ENCODE data around the gene WNK4.
"Not testable (repeated sequence)": the region's sequence is repeated elsewhere in the genome, so short reads cannot be mapped to it uniquely, and the experiment has no call there.

Gene WNK4

GRCh38 chr17:42779936-42780850, at the start of gene WNK4:
Gene WNK4 (plus strand): TSS chr17:42780610. CDS start chr17:42780699, 89 bp downstream.
- DNase-seq, result peak; percentile 43

DNA sequence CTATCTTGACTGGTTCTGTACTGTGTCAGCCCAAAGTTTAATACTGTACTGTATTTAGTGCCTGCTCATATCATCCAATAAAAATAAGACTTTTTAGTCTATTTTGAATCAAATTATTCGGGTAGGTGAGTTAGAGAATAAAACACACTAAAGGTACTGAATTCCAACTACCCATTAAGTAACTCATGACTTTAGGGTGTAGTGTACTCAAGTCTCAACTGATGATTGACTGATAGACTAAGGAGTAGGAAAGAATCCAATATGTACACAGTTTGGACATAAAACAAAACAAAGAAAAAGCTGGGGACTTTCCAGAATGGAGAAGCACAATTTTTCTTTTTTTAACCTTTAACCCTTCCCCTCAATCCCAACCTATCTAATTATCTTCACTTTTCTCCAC, 39.7 kb upstream of the WNK4 start:
- no peak for DNase-seq

GRCh38 chr17:42742916-42743315, 37.5 kb upstream of the WNK4 start:
- not testable (repeated sequence) for DNase-seq

DNA sequence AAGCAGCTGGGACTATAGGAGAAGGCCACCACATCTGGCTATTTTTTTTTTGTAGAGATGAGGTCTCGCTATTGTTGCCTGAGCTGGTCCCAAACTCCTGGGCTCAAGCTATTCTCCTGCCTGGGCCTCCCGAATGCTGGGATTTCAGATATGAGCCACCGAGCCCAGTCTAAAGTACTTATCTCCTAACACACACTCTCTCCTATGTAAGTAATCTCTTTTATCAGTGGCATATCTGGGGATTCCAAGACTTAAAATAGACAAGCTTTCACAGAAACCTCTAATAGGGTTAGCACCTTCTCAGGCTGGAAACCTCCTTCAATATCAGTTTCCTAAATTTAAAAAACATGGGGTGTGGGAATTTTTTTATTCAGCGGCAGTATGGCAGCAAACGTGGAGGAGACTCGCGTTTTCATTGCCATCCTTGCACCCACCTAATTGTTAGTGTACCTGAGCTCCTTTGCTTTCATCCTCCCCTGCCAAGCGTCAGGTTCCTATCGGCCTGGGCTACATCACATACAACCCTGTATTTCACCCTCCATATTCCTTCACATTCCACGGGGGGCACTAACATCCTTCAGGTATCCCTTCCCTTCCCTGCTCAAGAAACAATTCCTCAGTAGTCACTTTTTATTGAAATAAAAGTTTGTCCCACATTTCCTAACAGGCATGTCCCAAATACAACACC, 36.7 kb upstream of the WNK4 start:
- peak; percentile 28 for DNase-seq

GRCh38 chr17:42744283-42744805, 36.1 kb upstream of the WNK4 start:
- DNase-seq, result peak; percentile 90

GRCh38 chr17:42744806-42745617, 35.4 kb upstream of the WNK4 start, which contains the start of gene EZH1:
Gene EZH1 (minus strand): TSS chr17:42745040. CDS start chr17:42728941, 16,099 bp downstream.
- peak; percentile 94 for DNase-seq

- DNase-seq, result no peak
Measured at GRCh38 chr17:42748202-42748907, 32.1 kb upstream of the WNK4 start.

DNA sequence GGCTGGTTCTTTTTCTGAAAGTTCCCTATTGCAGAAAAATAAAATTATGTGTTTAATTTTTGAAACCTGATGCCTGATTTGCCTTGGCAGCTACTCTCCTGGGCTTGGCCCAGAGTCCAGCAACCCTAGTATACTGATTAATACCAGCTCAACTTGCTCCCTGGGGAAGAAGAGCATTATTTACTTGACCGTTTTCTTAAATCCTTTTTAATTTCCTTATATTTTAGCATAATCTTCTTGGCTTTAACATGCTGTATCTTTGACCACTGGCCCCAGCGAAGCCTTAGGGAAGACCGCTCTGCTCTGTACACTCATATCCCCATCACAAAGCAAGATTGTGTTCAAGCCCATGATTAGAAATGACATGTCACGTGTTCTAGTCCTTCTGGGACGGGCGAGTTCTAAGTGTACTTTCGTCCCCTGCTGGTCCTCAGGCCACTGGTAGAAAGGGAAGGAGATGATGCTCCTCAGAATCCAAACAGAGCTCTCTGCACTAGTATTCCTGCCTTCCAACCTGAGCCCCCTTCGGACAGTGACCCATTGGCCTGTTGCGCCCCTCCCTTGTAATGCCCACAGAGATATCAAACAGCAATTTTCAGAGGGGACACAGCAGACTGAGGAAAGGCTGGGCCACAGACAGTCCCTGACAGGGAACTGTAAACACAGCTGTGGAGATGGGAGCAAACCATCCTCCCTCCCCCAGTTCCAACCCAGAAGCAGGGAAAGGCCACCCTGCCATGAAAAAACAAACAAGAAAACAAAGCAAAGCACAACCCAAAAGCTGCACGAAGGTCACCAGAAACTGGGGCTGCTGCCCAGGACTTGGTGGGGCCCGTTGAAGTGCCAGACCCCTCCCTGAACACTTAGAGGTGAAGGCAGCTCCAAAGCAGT, 31.3 kb upstream of the WNK4 start:
- DNase-seq, result peak; percentile 29

DNA sequence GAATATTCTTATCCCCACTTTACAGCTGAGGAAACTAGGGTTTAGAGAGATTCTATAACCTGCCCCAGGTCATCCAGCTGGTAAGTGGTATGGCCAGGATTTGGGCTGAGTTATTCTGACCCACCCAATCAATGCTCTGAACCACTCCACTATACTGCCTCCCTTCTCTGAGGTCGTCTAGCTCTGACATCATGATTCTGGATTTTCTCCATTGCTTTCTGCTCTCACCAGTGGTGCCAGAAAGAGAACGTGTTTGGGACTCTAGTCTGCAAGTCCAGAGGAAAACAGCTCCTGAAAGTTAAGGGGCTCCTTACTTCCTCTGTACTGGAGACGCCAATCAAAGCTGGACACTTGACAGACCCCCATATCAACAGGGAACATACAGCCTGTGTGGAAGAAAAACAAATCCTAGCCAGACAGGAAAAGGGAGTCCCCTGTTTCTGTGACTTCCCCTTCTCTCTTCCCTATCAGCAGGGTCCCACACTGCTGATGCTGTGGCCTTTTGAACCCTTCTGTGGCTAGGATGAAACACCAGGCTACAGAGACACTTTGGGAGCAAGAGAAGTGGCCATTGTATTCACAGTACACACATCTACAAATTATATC, 29.6 kb upstream of the WNK4 start:
- DNase-seq, result no peak

- DNase-seq, result no peak
Measured at GRCh38 chr17:42751628-42752027, 28.8 kb upstream of the WNK4 start.

DNA sequence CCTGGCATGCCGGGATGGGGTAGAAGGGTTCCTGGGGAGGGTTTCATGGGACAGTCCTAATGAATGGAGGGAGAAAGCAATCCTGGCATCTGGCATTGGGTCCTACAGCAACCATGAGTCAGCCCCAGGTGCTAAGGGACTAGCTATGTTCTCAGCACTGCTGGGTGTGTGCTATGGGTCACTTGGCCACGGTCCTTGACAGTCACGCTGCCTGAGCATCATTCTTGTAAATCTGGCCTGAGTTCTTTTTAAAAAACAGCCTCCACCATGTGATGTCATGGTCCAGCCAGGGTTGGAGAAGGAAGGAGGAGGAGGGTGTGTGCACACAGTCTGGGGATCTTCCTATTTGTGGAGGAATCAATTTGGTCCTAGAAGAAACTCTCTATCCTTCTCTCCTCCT, 25.6 kb upstream of the WNK4 start:
- DNase-seq, result no peak

DNA sequence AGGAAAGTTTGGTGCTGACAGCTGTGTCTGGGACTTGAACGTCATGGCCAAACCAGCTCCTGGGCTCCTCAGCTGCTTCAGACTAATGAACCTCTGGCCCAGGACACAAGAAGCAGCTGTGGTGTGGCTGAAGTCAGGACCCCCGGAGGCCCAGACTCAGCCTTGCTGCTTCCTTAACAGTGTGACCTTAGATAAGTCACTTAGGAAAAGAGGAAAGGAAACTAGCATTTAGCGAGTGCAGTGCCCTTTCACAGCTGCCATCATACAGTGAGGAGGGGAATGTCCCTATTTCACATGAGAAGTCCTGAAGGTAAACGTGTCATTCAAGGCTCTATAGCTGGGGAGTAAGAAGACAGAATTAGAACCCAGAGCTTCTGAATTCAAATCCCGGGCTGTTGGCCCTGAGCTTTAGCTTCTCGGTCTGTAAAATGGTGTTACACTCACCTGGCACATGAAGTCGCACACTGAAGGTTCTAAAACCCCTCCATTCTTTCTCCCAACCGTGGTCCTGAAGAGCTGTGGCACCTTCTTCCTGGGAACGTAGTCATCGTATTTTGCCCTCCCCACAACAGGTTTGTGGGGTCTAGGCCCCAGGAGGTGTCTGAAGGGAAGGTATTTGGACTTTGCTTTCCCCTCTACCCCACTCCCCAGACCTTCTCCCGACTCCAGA, 20.3 kb upstream of the WNK4 start:
- no peak for DNase-seq

DNA sequence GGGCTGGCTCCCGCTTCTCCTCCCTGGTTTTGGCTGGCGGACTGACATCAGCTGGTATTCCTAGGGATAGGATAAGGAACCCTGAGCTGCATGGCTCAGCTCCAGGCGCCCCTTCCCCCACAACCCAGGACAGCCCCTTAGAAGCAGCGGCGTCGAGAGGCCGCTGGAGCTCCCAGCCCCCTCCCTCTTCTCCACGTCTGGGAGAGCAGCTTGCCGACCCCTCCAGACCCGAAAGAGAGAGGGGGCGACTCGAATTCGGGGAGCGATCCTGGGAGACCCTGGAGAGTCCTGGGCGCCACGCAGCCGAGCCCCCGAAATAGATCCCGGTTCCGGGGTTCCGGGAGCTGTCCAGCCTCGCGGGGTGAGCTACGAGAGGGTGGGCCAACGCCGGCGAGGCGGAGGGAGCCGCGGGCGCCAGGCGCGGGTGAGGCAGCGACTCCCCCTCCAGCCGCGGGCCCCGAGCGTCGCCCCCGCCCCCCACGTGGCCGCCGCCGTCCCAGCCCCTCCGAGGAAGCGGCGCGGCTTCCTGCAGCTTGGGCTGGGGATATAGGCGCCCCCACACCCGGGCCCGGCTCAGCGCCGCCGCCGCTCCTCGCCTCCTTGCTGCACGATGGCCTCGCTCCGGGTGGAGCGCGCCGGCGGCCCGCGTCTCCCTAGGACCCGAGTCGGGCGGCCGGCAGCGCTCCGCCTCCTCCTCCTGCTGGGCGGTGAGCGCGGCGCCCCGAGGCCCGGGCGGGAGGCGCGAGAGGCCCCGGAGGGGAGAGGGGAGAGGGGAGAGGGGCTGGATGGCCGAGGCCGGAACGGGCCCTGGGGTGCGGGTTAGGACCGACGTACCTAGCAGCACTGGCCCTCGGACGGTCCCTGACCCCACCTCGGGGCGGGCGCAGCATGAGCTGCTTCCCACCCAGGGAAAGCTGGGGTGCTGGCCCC, 19.5 kb upstream of the WNK4 start, which contains the start of gene RAMP2:
TSS of gene RAMP2 (plus strand) at position 576 of the 930 bp plus-strand sequence. CDS start at position 611, 35 bp downstream.
- DNase-seq, result peak; percentile 45

GRCh38 chr17:42761638-42762037, 18.8 kb upstream of the WNK4 start:
- no peak for DNase-seq

- no peak for DNase-seq
Measured at GRCh38 chr17:42766124-42766523, 14.3 kb upstream of the WNK4 start.

DNA sequence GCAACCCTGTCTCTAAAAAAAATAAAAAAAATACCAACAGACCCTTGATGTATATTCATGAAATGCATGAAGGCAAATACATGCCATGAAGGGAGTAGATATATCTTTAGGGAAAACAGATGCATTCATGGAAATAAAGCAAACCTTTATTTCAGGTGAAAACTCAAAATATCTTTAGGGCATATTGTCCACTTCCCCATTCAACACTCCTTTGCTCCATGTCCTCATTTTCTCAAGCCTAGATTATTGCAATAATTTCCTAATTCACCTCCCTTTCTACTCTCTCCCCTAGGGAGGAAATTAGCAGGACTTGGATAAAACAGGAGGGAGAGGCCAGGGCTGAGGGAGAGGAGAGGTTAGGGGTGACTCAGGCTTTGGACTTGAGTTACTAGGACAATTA, 12.9 kb upstream of the WNK4 start:
- no peak for DNase-seq

- not testable (repeated sequence) for DNase-seq
Measured at GRCh38 chr17:42768006-42768405, 12.4 kb upstream of the WNK4 start.

DNA sequence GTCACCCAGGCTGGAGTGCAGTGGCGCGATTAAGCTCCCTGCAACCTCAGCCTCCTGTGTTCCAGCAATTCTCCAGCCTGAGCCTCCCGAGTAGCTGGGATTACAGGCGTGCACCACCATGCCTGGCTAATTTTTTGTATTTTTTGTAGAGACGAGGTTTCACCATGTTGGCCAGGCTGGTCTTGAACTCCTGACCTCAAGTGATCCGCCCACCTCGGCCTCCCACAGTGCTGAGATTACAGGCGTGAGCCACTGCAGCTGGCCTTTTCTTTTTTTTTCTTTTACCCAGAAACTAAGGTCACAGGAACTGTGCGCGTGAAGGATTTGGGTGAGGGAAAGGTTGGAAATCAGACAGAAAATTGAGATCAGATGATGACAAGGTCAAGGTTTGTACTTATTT, 10.4 kb upstream of the WNK4 start:
- not testable (repeated sequence) for DNase-seq

DNA sequence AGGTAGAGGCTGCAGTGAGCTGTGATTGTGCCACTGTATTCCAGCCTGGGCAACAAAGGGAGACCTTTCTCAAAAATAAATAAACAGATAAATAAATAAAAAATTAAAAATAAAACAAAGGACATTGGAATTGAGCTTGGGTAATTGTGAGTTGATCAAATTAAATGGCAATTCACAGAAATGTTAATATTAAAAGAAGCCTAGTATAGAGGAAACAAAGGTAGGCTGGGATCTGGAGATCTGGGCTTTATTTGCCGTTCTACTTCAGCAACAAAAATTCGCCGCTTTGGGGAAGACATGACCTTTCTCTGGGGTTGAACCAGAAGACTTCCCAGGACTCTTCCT, 7.5 kb upstream of the WNK4 start:
- no peak for DNase-seq
